ENCODE measurements around the gene TNFAIP6. TPM values are rescaled to one million over a fixed set of nuclear protein-coding genes. Genes with fewer than 3 reads are reported as not detected.

Gene TNFAIP6
- total RNA-seq, 1 experiment from 2014 or later, result 1.8 TPM

GRCh38 chr2:151326554-151326953, 30.8 kb upstream of the TNFAIP6 start:
- H3K4me3 Mint-ChIP-seq (ENCODE audit: unreplicated experiment), result no peak overlapping the region
- ChIA-PET POLR2A (no interaction called here), CTCF (no interaction called here)
- no TSS peak for BruUV-seq (replicated peaks)
- intact Hi-C loops (cut with micrococcal nuclease), result no loop called here
- H3K27ac Mint-ChIP-seq (ENCODE audit: low read depth, unreplicated experiment), result no peak overlapping the region
- TF ChIP-seq CTCF (IDR thresholded peaks at IDR 0.05; ENCODE audit: unreplicated experiment), result no peak
- H3K36me3 Mint-ChIP-seq (ENCODE audit: insufficient read depth, unreplicated experiment), result no peaks in the 10 kb centered on the region
- H3K4me1 Mint-ChIP-seq (ENCODE audit: insufficient read depth, unreplicated experiment), result no peaks in the 10 kb centered on the region
- no peaks in the 10 kb centered on the region for H3K27me3 Mint-ChIP-seq (ENCODE audit: insufficient read depth, unreplicated experiment)
- peaks cover 6% of the 10 kb centered on the region for H3K9me3 Mint-ChIP-seq (ENCODE audit: unreplicated experiment)
- DNase-seq (ENCODE audit: unreplicated experiment), result no peak

DNA sequence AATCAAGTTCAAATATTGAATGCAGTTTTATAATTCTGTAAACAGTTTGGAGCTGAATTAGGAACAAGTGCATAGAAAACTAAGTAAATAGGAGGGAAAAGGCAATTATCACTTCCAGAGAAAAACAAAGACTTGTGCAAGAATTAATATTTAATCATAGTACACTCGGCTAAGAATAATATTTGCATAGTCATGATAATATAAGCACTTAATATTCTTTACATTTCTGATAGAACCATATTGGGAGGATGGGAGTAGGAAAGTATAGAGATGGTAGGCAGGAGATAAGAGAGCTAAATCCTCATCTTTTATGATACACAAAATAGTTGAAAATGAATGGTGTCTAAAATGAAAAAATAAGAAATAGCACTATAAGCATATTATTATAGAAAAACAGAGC, 27.4 kb upstream of the TNFAIP6 start:
- ChIA-PET POLR2A (interaction anchor here (0.8 kb wide), 1 partner anchor 11 kb away, joined by 4 read pairs; no protein-coding TSS in a partner anchor), CTCF (interaction anchor here (0.6 kb wide), 1 partner anchor 487 kb away, joined by 3 read pairs; no protein-coding TSS in a partner anchor)
- no peak for TF ChIP-seq CTCF (IDR thresholded peaks at IDR 0.05; ENCODE audit: unreplicated experiment)
- no peak for DNase-seq (ENCODE audit: unreplicated experiment)
- no peaks in the 10 kb centered on the region for H3K36me3 Mint-ChIP-seq (ENCODE audit: insufficient read depth, unreplicated experiment)
- no peak overlapping the region for H3K27ac Mint-ChIP-seq (ENCODE audit: low read depth, unreplicated experiment)
- intact Hi-C loops (cut with micrococcal nuclease), result no loop called here
- H3K27me3 Mint-ChIP-seq (ENCODE audit: insufficient read depth, unreplicated experiment), result no peaks in the 10 kb centered on the region
- H3K9me3 Mint-ChIP-seq (ENCODE audit: unreplicated experiment), result peaks cover 7% of the 10 kb centered on the region
- peaks cover 6% of the 10 kb centered on the region for H3K4me1 Mint-ChIP-seq (ENCODE audit: insufficient read depth, unreplicated experiment)
- H3K4me3 Mint-ChIP-seq (ENCODE audit: unreplicated experiment), result no peak overlapping the region
- no TSS peak for BruUV-seq (replicated peaks)

- H3K36me3 Mint-ChIP-seq (ENCODE audit: insufficient read depth, unreplicated experiment), result no peaks in the 10 kb centered on the region
- no peaks in the 10 kb centered on the region for H3K27me3 Mint-ChIP-seq (ENCODE audit: insufficient read depth, unreplicated experiment)
- POLR2A ChIA-PET, result no interaction called here
- CTCF ChIA-PET, result no interaction called here
- peaks cover 7% of the 10 kb centered on the region for H3K9me3 Mint-ChIP-seq (ENCODE audit: unreplicated experiment)
- H3K4me1 Mint-ChIP-seq (ENCODE audit: insufficient read depth, unreplicated experiment), result peaks cover 6% of the 10 kb centered on the region
- no peak overlapping the region for H3K4me3 Mint-ChIP-seq (ENCODE audit: unreplicated experiment)
- TF ChIP-seq CTCF (IDR thresholded peaks at IDR 0.05; ENCODE audit: unreplicated experiment), result no peak
- DNase-seq (ENCODE audit: unreplicated experiment), result no peak
- intact Hi-C loops (cut with micrococcal nuclease), result no loop called here
- no TSS peak for BruUV-seq (replicated peaks)
- no peak overlapping the region for H3K27ac Mint-ChIP-seq (ENCODE audit: low read depth, unreplicated experiment)
These were observed 24.3 kb upstream of the TNFAIP6 start for GRCh38 chr2:151333083-151333482.

DNA sequence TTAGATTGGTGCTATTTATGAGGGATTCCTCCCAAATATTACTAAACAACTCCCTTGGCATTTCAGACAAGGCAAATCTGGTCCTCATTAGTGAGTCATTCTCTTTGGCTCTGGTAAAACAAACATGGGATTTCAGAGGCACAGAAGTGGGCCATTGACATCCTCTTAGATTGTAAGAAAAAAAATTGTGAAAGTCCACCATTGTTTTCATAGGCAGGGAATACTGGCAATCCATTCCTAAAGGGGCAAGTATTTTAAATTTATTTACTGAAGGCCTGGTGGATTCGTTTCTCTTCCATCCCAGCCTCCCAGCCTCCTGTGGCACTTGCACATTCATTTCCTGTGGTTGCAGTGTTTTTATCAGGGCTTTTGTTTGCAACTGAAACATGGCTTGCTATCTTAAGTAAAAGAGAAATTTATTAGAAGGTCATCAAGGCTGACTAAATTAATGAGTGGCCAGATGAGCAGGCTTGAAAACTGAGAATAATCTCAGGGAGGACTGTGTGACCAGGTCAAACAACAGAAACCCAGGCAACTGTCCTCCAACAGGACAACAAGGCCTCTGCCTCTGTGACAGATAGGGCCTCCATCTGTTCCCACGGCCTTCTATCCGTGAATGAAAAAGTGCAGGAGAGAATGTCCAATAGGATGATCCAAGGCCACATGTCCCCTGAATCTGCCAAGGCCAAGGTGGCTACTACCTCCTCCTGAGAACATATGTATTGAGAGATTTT, 23.1 kb upstream of the TNFAIP6 start:
- ChIA-PET POLR2A (no interaction called here), CTCF (no interaction called here)
- Mint-ChIP-seq H3K4me1 (ENCODE audit: insufficient read depth, unreplicated experiment) (peaks cover 6% of the 10 kb centered on the region), H3K27ac (ENCODE audit: low read depth, unreplicated experiment) (no peak overlapping the region), H3K36me3 (ENCODE audit: insufficient read depth, unreplicated experiment) (no peaks in the 10 kb centered on the region), H3K9me3 (ENCODE audit: unreplicated experiment) (peaks cover 7% of the 10 kb centered on the region), H3K27me3 (ENCODE audit: insufficient read depth, unreplicated experiment) (no peaks in the 10 kb centered on the region), H3K4me3 (ENCODE audit: unreplicated experiment) (no peak overlapping the region)
- no peak for TF ChIP-seq CTCF (IDR thresholded peaks at IDR 0.05; ENCODE audit: unreplicated experiment)
- BruUV-seq (replicated peaks), result no TSS peak
- peak; percentile 77 for DNase-seq (ENCODE audit: unreplicated experiment)
- intact Hi-C loops (cut with micrococcal nuclease), result no loop called here
